ENCODE data around the gene LRBA. TPM values are rescaled to one million over a fixed set of nuclear protein-coding genes. Genes with fewer than 3 reads are reported as not detected.

The LRBA gene
- total and polyA plus RNA-seq, 8 donors, result 7.3 to 156 (median 73.9) TPM

DNA sequence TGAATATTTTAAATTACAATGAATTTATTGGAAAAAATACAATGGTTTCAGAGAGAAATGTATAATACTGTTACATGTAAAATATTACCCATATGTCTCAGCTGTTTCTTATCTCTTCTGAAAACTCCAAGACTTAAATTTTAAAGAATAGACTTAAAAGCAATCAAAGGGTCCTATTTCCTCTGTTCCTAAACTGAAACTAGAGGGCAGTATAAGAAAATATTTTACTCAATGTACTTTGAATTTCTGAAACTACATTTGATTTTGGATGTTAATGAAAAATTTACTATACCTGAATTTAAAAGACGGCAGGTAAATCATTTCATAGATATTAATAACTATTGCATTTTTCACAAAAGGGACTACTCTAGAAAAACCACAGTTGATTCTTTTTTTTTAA is 200.2 kb downstream of the LRBA start:
- H3K36me3 ChIP-seq, result peaks cover 0 to 10% (median 0%) of the 10 kb centered on the region in 4 donors
- 97 to 100% (median 98%) methylated on average over 1 of the region's 1 CpG for WGBS, 5 donors
- no peaks in the 10 kb centered on the region for H3K27me3 ChIP-seq
- no peaks in the 10 kb centered on the region for H3K4me1 ChIP-seq
- DNase-seq, result no peak
- H3K9me3 ChIP-seq, result no peaks in the 10 kb centered on the region
- H3K27ac ChIP-seq, result no peak overlapping the region
- intact Hi-C loops (cut with DNase I; ENCODE audit: low total_unique reads), result no loop called here
- H3K4me3 ChIP-seq, result no peak overlapping the region
- no peak for TF ChIP-seq CTCF (IDR thresholded peaks at IDR 0.05)
- TF ChIP-seq POLR2A (IDR thresholded peaks at IDR 0.05), result no peak
- TF ChIP-seq POLR2AphosphoS5 (IDR thresholded peaks at IDR 0.05), result no peak
- TF ChIP-seq EP300 (IDR thresholded peaks at IDR 0.05), result no peak

GRCh38 chr4:150805183-150806025 is 209.7 kb downstream of the LRBA start:
- TF ChIP-seq CTCF (IDR thresholded peaks at IDR 0.05), result no peak
- TF ChIP-seq POLR2A (IDR thresholded peaks at IDR 0.05), result no peak
- no peak for TF ChIP-seq EP300 (IDR thresholded peaks at IDR 0.05)
- no peak for TF ChIP-seq POLR2AphosphoS5 (IDR thresholded peaks at IDR 0.05)
- no peak overlapping the region for H3K27ac ChIP-seq
- H3K4me1 ChIP-seq, result no peaks in the 10 kb centered on the region
- 77 to 93% (median 80%) methylated on average over 3 of the region's 3 CpGs for WGBS, 5 donors
- no peak overlapping the region for H3K4me3 ChIP-seq
- H3K36me3 ChIP-seq, result peaks cover 0 to 22% (median 11%) of the 10 kb centered on the region in 4 donors
- no peaks in the 10 kb centered on the region for H3K9me3 ChIP-seq
- intact Hi-C loops (cut with DNase I; ENCODE audit: low total_unique reads), result no loop called here
- H3K27me3 ChIP-seq, result no peaks in the 10 kb centered on the region
- no peak for DNase-seq

DNA sequence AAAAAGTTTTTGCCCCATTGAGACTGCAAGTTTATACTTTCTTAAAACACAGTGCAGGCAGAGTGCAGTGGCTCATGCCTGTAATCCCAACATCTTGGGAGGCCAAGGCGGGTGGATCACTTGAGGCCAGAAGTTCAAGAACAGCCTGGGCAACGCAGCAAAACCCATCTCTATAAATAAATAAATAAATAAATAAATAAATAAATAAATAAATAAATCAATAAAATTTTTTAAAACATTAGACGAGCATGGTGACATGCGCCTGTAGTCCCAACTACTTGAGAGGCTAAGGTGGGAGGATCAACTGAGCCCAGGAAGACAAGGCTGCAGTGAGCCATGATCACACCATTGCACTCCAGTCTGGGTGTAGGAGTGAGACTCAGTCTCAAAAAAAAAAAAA is 213.3 kb downstream of the LRBA start:
- Histone ChIP-seq H3K9me3 (no peaks in the 10 kb centered on the region), H3K27ac (no peak overlapping the region), H3K4me1 (no peaks in the 10 kb centered on the region), H3K4me3 (no peak overlapping the region), H3K27me3 (no peaks in the 10 kb centered on the region), H3K36me3 (peaks cover 0 to 15% (median 9%) of the 10 kb centered on the region in 4 donors)
- WGBS, 5 donors, result 97 to 99% (median 98%) methylated on average over 4 of the region's 4 CpGs
- no peak for TF ChIP-seq POLR2A (IDR thresholded peaks at IDR 0.05)
- TF ChIP-seq CTCF (IDR thresholded peaks at IDR 0.05), result no peak
- TF ChIP-seq POLR2AphosphoS5 (IDR thresholded peaks at IDR 0.05), result no peak
- TF ChIP-seq EP300 (IDR thresholded peaks at IDR 0.05), result no peak
- intact Hi-C loops (cut with DNase I; ENCODE audit: low total_unique reads), result no loop called here
- no peak for DNase-seq

- TF ChIP-seq POLR2AphosphoS5 (IDR thresholded peaks at IDR 0.05) (no peak), CTCF (IDR thresholded peaks at IDR 0.05) (no peak), EP300 (IDR thresholded peaks at IDR 0.05) (no peak), POLR2A (IDR thresholded peaks at IDR 0.05) (no peak)
- Histone ChIP-seq H3K27me3 (no peaks in the 10 kb centered on the region), H3K9me3 (no peaks in the 10 kb centered on the region), H3K36me3 (peaks cover 0 to 3% (median 0%) of the 10 kb centered on the region in 4 donors), H3K27ac (no peak overlapping the region), H3K4me3 (no peak overlapping the region), H3K4me1 (no peaks in the 10 kb centered on the region)
- intact Hi-C loops (cut with DNase I; ENCODE audit: low total_unique reads), result no loop called here
- no peak for DNase-seq
- WGBS, 5 donors, result 92 to 100% (median 94%) methylated on average over 2 of the region's 2 CpGs
Observed at GRCh38 chr4:150799207-150799606, 215.9 kb downstream of the LRBA start.

Measured in stomach (tissue), 9 donors.